ENCODE results near the gene SLC13A3.

Gene SLC13A3, protein sequence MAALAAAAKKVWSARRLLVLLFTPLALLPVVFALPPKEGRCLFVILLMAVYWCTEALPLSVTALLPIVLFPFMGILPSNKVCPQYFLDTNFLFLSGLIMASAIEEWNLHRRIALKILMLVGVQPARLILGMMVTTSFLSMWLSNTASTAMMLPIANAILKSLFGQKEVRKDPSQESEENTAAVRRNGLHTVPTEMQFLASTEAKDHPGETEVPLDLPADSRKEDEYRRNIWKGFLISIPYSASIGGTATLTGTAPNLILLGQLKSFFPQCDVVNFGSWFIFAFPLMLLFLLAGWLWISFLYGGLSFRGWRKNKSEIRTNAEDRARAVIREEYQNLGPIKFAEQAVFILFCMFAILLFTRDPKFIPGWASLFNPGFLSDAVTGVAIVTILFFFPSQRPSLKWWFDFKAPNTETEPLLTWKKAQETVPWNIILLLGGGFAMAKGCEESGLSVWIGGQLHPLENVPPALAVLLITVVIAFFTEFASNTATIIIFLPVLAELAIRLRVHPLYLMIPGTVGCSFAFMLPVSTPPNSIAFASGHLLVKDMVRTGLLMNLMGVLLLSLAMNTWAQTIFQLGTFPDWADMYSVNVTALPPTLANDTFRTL

DNA sequence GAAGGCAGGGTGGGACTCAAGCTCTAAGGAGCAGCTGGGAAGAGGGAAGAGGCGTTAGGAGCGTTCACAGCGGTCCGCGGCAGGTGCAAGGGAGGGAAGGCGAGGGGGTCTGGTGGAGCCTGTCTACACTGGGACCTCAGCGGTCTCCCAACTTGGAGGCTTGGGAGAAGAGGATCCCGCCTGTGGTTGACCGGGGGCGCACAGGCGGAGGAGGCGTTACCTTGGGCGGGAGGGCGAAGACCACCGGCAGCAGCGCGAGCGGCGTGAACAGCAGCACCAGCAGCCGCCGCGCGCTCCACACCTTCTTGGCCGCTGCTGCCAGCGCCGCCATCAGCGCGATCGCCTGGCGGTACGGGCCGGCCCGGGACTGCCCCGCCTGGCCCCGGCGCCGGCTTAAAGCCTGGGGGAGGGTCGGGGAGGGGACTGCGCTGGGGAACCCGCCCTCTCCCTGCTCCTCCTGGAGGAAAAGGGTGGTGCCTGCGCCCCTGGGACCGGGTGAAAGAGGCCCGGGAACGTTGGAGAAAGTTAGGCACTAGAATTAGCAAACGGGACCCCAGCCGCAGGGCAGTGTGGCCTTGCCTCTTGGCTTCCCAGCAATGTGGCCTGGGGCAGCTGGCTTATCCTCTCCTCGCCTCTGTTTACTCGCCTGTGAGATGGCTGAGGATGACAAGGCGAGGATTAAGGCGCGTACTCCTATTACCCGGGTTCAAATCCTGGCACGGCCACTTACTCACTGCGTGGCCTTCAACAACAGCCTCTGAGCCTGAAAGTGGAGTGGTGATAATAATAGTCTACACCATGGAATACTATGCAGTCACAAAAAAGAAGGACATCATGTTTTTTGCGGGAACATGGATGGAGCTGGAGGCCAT is at the start of gene SLC13A3:
SLC13A3 (minus strand) TSS at position 369 of the 872 bp plus-strand sequence; CDS start at position 331, 38 bp downstream.
- DNase-seq (ENCODE audit: low read depth in 3 of 3) = no peak

DNA sequence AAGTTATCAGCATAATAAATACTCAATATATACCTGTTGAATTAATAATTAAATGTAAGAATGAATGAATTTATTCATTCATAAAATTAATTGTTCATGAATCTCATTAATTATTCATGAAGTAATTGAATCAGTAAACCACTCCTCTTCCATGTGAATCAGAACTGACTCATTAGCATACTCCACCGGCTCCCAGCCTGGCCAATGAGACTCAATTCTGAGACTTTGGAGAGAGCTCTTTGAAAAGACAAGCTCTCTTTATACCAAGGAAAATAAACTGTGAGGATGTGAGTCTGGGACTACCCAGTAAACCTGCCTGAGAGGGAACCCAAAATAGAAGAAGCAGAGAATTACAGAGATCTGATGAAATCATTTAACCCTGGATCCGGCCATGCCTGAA is 49.8 kb upstream of the SLC13A3 start:
- no peak for DNase-seq (ENCODE audit: low read depth in 3 of 3)

DNA sequence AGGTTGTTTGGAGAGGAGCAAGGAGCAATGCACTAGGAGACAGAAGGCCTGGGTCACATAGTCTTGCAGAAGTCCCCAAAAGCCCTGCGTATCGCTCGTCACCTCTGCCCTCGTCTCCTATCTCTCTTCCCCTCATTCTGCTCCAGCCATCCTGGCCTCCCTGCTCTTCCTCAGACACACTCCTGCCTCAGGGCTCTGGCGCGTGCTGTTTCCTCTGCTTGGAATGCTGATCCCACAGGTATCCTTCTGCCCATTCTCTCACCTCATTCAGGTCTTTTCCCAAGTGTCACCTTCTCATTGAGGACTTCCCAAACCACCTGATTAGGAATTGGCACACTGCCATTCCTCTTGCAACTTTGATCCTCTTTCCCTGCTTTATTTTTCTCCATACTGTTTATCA is 49.2 kb upstream of the SLC13A3 start:
- no peak for DNase-seq (ENCODE audit: low read depth in 3 of 3)

DNA sequence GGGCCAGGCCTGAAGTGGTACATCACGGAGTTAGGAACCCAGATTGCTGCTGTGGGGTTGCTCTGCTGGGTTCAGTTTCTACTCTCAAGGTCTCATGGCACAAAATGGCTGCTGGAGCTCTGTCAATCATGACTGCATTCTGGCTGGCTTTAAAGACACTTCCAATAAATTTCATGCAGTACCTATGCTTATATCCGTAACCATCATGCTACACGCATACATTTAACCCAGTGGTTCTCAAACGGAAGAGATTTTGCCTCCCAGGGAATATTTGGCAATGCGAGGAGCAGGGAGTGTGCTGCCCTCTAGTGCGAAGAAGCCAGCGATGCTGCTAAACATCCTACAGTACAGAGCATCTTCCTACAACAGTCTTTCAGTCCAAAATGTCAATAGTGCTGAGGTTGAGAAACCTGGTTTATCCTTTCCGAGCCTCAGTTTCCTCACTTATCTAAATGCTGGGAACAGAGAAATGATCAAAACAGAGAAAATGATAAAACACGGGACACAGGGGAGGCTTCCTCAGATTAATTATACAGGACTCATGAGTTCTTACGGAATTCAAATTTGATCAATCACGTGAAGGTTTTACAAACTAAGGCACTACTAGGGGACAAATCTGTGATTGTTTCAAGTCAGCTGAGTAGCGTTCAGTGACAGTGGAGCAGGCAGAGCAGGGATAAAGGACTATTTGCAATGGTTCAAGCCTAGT is 48.5 kb upstream of the SLC13A3 start:
- DNase-seq (ENCODE audit: low read depth in 3 of 3) = no peak

DNA sequence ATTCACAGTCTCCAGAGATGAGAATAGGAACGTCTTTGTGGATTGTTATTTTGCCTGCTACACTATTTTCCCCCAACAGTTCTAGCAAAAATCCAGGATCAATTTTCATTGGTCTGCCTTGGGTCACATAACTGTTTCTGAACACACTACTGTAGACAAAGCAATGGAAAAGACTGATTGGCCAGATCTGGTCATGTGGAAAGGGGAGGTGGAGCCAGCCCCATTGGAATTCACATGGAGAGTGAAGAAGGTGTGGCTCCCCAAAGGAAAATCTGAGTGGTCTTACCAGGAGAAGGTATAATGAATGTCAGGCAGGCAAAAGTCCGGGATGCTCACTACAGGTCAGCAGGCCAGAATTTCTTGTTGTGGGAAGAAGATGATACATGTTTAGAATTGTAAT is 47.5 kb upstream of the SLC13A3 start:
- no peak for DNase-seq (ENCODE audit: low read depth in 3 of 3)

DNA sequence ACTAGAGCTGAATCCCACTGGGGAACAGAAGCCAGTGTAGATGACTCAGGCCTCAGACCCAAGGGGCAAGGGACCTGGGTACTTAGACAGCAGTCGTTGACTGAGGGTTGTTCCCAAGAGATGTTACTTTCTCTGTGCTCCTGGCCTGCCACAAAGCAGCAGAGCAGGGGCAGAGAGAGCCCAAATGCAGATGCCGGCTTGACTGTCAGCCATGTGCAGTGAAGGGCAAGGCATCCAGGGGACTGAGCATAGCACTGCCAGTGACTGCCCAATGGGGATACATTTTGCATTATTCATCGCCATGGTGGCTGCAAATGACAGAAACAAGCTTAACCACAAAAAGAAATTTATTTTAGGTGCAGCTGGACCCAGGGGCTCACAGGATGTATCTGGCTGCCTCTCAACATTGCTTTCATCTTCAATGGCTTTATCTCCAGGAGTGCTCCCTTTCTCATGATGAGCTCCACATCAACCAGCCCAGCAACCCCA is 45.6 kb upstream of the SLC13A3 start:
- no peak for DNase-seq (ENCODE audit: low read depth in 3 of 3)

DNA sequence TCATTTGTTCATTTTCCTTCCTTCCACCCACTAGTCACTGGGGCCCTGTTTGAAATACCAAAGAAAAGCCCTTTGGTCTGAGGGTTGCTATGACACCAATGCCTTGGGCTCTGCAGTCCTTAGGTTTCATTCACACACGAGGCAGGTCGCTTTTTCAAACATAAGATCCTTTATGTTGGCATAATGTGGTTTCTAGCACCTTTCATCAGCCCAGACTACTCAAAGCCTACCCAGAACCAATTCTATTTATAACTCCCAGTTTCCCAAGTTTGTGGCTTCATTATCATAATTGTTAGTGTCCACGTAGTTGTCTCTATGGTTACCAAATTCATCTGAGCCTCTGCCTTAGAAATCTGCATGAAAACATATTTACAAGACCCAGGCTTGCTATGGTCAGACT is 44.6 kb upstream of the SLC13A3 start:
- no peak for DNase-seq (ENCODE audit: low read depth in 3 of 3)

DNA sequence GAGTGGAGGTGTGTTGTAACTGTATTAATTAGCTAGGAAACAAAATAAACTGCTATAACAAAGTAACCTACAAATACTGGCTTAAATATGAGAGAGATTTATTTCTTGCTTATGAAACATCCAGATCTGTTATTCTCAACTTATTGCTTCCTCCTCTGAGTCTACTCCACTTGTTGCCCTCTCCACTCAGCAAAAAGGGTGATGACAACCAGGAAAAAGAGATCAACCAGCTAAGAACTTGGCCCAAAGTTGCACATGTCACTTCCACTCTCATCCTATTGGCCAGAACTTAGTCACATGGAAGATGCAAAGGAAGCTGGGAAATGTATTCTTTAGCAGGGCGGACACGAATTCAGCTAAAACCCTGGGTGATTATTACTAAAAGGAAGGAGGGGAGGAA is 43.2 kb upstream of the SLC13A3 start:
- no peak for DNase-seq (ENCODE audit: low read depth in 3 of 3)

DNA sequence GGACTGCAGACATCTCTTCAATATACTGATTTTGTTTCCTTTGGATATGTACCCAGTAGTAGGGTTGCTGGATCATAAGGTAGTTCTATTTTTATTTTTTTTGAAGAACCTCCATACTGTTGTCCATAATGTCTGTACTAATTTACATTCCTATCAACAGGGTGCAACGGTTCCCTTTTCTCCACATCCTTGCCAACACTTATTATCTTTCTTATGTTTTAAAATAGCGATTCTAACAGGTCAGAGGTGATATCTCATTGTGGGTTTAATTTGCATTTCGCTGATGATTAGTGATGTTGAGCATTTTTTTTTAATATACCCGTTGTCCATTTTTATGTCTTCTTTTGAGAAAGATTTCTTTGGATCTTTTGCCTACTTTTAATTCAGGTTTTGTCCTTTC is 39.9 kb upstream of the SLC13A3 start:
- DNase-seq (ENCODE audit: low read depth in 3 of 3) = no peak

DNA sequence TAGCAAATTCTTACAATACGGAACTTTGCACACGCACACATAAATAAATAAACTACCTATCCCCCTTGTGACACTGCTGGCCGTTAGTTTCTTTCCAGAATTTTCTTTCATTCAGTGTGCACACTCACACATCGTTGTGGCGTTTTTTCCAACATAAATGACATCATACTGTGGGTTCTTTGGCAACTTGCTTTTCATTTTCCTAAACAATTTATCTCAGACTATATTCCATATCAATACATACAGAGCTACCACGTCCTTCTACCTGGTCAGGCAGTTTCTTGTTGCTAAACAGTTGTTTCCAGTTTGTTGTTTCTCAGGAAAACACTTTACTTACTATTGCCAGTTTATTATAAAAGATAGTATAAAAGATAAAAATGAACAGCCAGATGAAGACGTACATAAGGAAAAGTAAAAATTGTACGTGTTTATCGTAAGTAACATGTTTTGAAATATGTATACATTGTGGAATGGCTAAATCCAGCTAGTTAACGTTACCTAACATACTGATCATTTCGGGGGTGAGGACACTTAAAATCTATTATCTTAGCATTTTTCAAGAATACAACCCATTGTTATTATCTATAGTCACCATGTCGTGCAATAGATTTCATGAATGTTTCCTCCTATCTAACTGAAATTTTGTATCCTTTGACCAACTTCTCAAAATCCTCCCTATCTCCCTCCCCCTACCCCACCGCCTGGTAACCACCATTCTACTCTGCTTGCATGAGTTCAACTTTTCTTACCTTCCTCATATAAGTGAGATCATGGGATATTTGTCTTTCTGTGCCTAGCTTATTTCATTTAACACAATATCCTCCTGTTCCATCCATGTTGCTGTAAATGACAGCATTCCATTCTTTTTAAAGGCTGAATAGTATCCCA is 39.2 kb upstream of the SLC13A3 start:
- DNase-seq (ENCODE audit: low read depth in 3 of 3) = no peak

DNA sequence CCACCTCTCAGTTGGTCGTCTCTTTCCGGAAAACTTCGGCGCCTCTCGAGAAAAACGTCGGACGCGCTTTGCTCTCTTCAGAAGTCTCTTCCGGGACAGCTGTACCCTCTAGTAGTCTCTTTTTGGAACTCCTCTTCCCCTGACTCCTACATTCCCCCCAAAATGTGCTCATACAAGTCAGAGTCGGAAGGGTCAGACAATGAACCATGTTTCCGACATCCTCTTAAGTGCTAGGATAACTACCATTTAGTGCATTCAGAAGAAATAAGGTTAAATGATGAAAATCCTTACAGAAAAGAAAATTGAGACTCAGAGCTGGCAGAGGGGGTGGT is 38.5 kb upstream of the SLC13A3 start:
- no peak for DNase-seq (ENCODE audit: low read depth in 3 of 3)

DNA sequence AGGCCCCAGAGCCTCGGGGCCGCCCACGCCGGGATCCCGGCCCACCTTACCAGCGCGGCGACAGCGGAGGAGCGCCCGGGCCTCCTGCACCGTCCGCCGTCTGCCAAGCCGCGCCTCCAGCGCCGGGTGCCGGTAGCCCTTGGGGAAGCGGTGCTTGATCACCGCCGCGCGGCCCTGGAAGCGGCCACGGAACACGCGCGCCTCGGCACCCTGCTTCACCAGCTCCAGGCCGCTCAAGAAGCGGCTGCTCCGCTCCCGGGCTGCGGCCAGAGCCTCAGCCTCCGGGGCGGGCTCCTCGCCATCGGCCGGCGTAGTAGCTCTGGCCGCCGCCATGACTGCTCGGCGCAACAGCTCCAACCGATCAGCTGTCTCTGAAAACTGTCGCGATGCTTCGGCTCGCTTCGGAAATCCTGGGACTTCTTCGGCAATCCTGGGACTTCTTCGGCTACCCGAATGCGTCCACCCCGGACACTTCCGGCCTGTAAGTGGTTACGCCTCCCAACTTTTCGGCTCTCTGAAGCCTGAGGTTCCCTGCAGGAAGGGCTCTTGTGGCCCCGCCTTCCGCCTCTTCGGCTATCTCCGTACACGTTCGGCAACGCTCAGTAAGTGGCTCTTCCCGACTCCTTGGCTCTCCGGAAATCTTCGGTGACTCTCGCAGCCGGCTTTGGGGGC is 38.0 kb upstream of the SLC13A3 start, which contains the start of gene TP53RK:
TP53RK (minus strand) TSS at position 363 of the 672 bp plus-strand sequence; CDS start at position 333, 30 bp downstream.
- peak; percentile 82 to 89 (median 88) for DNase-seq (ENCODE audit: low read depth in 3 of 3)

DNA sequence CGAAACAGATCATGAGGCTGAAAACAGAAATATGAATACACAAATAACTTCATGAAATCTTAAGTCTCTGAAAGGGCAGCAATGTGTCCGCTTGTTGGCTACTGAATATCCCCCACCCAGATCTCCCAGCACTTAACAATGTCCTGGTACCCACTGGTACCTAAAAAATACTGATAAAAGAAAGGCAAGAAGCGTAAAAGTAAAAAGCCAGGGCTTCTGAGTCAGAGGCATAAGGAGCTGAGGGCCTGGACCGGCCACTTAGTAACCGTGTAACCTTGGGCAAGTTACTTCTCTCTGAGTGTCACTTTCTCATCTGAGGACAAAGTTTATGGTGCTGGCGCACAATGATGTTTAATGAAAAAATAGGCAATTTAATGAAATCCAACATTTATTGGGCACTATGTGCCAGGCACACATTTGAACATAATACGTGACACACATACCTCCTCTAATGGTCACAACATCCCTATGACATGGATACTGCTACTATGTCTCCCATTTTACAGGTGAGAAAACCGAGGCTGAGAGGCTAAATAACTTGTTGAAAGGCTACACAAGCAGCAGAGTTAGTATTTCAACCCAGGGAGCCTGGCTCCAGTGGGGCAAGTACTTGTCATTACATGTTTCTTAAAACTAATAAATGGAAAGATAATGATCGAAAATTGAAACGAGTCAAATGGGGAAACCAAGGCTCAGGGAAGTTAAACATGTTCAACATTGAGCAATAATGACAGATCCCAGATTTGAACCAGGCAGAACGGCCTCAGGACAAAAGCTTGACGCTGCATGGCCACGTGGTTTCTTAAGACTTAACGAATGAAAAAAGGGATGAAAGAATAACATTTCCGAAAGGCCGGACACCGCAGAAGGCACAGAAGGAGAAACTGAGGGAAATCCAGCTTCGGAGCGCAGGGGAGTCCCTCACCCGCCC is 37.2 kb upstream of the SLC13A3 start:
- DNase-seq (ENCODE audit: low read depth in 3 of 3) = no peak

DNA sequence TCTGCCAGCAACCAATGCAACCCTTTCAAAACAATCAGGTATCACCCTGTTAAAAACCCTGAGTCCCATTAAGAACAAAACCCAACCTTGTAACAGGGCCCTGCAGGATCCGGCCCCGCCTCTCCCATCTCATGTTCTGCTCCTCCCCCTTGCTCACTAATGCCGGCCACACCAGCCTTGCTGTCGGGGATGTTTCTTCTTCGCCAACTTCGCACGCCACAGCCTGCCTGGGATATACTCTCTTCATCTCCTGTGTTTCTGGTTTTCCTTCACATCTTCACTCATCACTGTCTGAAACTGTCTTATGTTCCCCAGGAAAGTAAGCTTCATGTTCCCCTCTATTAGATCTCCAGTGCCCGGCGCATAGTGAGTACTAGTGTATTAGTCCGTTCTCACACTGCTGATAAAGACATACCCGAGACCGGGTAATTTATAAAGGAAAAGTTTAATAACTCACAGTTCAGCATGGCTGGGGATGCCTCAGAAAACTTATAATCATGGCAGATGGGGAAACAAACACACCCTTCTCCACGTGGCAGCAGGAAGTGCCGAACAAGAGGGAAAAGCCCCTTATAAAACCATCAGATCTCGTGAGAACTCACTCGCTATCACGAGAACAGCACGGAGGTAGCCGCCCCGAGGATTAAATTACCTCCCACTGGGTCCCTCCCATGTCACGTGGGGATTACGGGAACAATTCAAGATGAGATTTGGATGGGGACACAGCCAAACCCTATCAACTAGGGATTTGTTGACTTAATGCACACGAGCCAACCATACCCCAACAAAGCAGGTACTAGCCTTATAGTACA is 32.9 kb upstream of the SLC13A3 start:
- no peak for DNase-seq (ENCODE audit: low read depth in 3 of 3)

DNA sequence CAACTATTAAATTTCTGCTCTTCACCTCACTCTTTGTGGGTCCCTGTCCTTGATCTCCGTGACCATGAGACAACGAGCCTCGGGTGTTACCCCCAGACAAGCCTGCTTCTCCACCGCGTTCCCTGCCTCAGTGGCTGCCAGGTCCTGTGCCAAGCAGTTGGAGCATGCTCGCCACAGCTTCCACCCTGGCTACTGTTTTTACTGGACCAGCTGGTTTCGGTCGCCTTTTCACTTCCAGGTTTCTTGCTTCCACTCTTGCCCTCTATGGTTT is 32.3 kb upstream of the SLC13A3 start:
- no peak for DNase-seq (ENCODE audit: low read depth in 3 of 3)

DNA sequence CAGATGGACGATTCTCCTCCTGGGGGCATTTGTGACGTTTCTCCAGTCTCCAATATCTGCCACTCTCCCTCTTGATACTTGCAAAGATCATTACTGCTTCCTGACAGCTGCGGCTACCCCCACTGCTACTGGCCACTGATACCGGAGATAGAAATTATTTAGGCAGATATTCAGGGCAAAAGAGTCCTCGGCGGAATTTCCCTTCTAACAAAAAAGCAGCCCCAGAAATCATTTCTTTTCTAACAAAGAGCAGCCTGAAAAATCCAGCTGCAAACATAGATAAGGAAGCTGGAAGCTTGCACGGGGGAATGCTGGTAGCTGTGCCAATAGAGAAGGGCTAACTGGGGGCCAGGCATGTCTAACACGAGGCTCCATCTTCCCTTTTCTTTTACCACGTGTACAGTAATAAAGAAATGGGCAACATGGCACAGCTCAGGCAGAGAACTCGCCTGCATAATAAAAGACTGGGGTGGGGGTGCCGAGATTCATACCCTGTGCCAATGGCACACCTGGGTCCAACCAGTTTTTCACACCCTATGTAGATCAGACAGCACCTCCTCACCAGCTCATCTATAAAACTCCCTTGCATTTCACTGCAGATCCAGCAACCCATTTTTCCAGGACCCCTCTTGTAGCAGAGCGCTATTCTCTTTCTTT is 31.9 kb upstream of the SLC13A3 start:
- no peak for DNase-seq (ENCODE audit: low read depth in 3 of 3)

DNA sequence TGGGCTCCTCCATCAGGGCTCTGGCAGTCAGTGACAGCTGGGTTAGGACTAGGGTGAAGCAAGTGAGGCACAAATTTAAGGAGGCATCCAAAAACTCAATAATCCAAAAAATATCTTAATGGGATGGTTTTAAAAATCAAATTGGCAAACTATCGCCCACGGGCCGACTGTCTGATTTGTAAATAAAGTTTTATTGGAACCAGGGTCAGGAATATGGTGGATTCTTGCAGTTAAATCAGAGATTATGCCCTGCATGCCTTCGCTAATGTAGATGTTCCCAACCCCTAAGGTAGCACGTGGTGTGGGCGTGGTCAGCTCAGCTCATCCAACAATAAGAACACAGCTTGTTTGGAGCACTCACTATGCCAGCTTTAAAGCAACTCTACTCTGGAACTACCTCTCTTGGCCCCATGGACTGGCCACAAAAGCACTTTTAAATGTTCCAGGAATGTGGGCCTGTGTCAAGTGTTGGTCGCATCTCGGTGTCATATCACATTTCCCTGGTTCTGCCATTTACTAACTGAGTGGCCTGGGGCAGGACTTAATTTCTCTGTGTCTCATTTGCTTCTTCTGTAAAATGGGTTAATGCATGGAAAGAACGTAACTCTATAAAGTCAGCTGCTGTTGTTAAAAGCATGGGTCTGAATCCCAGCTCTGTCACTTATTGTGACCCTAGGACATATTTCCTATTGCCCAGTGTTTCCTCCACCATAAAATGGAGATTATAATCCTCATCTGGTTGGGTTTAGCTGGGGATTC is 31.0 kb upstream of the SLC13A3 start:
- DNase-seq (ENCODE audit: low read depth in 3 of 3) = no peak
